Measurements from ENCODE around the gene ABCC3. TPM values are rescaled to one million over a fixed set of nuclear protein-coding genes. Genes with fewer than 3 reads are reported as not detected.

Gene ABCC3
- total and polyA plus RNA-seq, 4 donors: 10.3 to 46.4 (median 32.0) TPM

DNA sequence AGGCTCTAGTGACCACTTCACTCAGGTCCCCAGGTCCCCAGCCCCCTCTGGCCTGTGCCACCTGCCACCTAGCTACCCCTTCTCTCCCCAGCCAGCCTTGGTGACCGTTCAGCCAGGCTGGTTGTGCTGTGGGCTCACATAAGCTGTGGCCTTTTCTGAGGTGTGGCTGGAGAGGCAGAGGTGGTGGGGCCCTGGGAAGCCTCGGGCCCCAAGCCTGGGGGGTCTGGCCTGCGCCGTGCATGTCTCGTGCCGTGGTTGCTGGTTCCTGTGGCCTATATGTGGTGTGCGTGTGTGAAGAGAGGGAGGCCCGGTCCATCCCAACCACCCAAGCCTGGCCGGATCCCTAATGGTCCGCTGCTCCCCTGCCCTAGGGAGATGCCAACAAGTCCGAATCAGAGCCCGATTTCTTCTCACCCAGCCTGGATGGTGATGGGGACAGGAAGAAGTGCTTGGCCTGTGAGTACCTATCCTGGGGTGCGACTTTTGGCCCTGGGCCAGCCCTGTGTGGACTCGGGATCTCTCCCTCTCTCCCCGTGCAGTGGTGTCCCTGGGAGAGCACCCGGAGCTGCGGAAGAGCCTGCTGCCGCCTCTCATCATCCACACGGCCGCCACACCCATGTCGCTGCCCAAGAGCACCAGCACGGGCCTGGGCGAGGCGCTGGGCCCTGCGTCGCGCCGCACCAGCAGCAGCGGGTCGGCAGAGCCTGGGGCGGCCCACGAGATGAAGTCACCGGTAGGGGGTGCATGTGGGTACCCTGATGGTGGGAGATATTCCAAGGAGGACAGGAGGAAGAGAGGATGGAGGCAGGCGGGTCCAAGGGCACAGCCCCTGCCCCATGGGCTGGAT lies 38.3 kb upstream of the ABCC3 start:
- 83 to 86% methylated on average over 33 to 34 of the region's 34 CpGs for WGBS, 2 donors
- H3K9me3 ChIP-seq (ENCODE audit: control insufficient read depth in 4 of 4, insufficient read depth in 3 of 4, low read length in 3 of 4): no peaks in the 10 kb centered on the region
- TF ChIP-seq, protein P1, sequence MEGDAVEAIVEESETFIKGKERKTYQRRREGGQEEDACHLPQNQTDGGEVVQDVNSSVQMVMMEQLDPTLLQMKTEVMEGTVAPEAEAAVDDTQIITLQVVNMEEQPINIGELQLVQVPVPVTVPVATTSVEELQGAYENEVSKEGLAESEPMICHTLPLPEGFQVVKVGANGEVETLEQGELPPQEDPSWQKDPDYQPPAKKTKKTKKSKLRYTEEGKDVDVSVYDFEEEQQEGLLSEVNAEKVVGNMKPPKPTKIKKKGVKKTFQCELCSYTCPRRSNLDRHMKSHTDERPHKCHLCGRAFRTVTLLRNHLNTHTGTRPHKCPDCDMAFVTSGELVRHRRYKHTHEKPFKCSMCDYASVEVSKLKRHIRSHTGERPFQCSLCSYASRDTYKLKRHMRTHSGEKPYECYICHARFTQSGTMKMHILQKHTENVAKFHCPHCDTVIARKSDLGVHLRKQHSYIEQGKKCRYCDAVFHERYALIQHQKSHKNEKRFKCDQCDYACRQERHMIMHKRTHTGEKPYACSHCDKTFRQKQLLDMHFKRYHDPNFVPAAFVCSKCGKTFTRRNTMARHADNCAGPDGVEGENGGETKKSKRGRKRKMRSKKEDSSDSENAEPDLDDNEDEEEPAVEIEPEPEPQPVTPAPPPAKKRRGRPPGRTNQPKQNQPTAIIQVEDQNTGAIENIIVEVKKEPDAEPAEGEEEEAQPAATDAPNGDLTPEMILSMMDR (IDR thresholded peaks at IDR 0.05; ENCODE audit: control extremely low read depth, extremely low read depth): no peak
- H3K36me3 ChIP-seq (ENCODE audit: control insufficient read depth in 4 of 4, insufficient read depth in 4 of 4, low read length in 4 of 4): peaks cover 0 to 17% (median 6%) of the 10 kb centered on the region in 4 donors
- no peak overlapping the region for H3K27ac ChIP-seq (ENCODE audit: low read depth in 1 of 2, low read length in 1 of 2)
- no peak overlapping the region for H3K4me3 ChIP-seq
- H3K4me1 ChIP-seq (ENCODE audit: control insufficient read depth in 5 of 5, insufficient read depth in 5 of 5, low read length in 5 of 5): peaks cover 0 to 38% (median 14%) of the 10 kb centered on the region in 5 donors
- DNase-seq (no peak), ATAC-seq (ENCODE audit: insufficient read depth, low FRiP score) (no peak)
- no peak overlapping the region for H3K9ac ChIP-seq (ENCODE audit: insufficient read depth in 1 of 2, low read length in 2 of 2)
- no peaks in the 10 kb centered on the region for H3K27me3 ChIP-seq (ENCODE audit: control insufficient read depth in 3 of 3, insufficient read depth in 3 of 3, low read length in 2 of 3)

GRCh38 chr17:50598487-50598886 lies 36.2 kb upstream of the ABCC3 start:
- 62 to 77% methylated on average over 5 of the region's 5 CpGs for WGBS, 2 donors
- H3K4me1 ChIP-seq (ENCODE audit: control insufficient read depth in 5 of 5, insufficient read depth in 5 of 5, low read length in 5 of 5): peaks cover 0 to 44% (median 24%) of the 10 kb centered on the region in 5 donors
- TF ChIP-seq, protein P1 (IDR thresholded peaks at IDR 0.05; ENCODE audit: control extremely low read depth, extremely low read depth): no peak

GRCh38 chr17:50599606-50600005 lies 35.1 kb upstream of the ABCC3 start:
- DNase-seq: no peak

More at GRCh38 chr17:50598487-50598886, 36.2 kb upstream of the ABCC3 start:
- Histone ChIP-seq H3K27ac (ENCODE audit: low read depth in 1 of 2, low read length in 1 of 2) (no peak overlapping the region), H3K36me3 (ENCODE audit: control insufficient read depth in 4 of 4, insufficient read depth in 4 of 4, low read length in 4 of 4) (peaks cover 0 to 13% (median 2%) of the 10 kb centered on the region in 4 donors), H3K9me3 (ENCODE audit: control insufficient read depth in 4 of 4, insufficient read depth in 3 of 4, low read length in 3 of 4) (no peaks in the 10 kb centered on the region), H3K27me3 (ENCODE audit: control insufficient read depth in 3 of 3, insufficient read depth in 3 of 3, low read length in 2 of 3) (no peaks in the 10 kb centered on the region), H3K4me3 (no peak overlapping the region), H3K9ac (ENCODE audit: insufficient read depth in 1 of 2, low read length in 2 of 2) (no peak overlapping the region)
- no peak for DNase-seq
- no peak for ATAC-seq (ENCODE audit: insufficient read depth, low FRiP score)

More at GRCh38 chr17:50599606-50600005, 35.1 kb upstream of the ABCC3 start:
- Histone ChIP-seq H3K27me3 (ENCODE audit: control insufficient read depth in 3 of 3, insufficient read depth in 3 of 3, low read length in 2 of 3) (no peaks in the 10 kb centered on the region), H3K9me3 (ENCODE audit: control insufficient read depth in 4 of 4, insufficient read depth in 3 of 4, low read length in 3 of 4) (no peaks in the 10 kb centered on the region), H3K4me1 (ENCODE audit: control insufficient read depth in 5 of 5, insufficient read depth in 5 of 5, low read length in 5 of 5) (peaks cover 0 to 44% (median 21%) of the 10 kb centered on the region in 5 donors), H3K36me3 (ENCODE audit: control insufficient read depth in 4 of 4, insufficient read depth in 4 of 4, low read length in 4 of 4) (peaks cover 0 to 13% (median 2%) of the 10 kb centered on the region in 4 donors), H3K27ac (ENCODE audit: low read depth in 1 of 2, low read length in 1 of 2) (no peak overlapping the region), H3K4me3 (no peak overlapping the region), H3K9ac (ENCODE audit: insufficient read depth in 1 of 2, low read length in 2 of 2) (no peak overlapping the region)
- 94 to 96% methylated on average over 15 of the region's 15 CpGs for WGBS, 2 donors
- TF ChIP-seq, protein P1 (IDR thresholded peaks at IDR 0.05; ENCODE audit: control extremely low read depth, extremely low read depth): no peak
- no peak for ATAC-seq (ENCODE audit: insufficient read depth, low FRiP score)

Measured in lung (tissue), 12 donors.